Naive B cell (primary cell): ENCODE measurements around the gene DBI. TPM values are rescaled to one million over a fixed set of nuclear protein-coding genes. Genes with fewer than 3 reads are reported as not detected.

Experiments used
- ATAC-seq, 2 donors: fragments of 150-1000 bp; cut with Tn5 transposase; 2 replicates each; pipeline ENCODE4 v1.10.0; 2021; ENCODE audit warnings: low read depth in 2 of 2, mild to moderate bottlenecking in 2 of 2, moderate library complexity in 2 of 2
- DNase-seq: peaks from one replicate; pipeline ENCODE4 v3.0.0; 2022
- H3K27ac Mint-ChIP-seq, 6 donors: one replicate each; pipeline ENCODE4 v1.8.0; 2020 to 2022; ENCODE audit warnings: mild to moderate bottlenecking in 6 of 6, mixed read lengths in 6 of 6, moderate library complexity in 5 of 6, inconsistent platforms in 2 of 6
- H3K27me3 Mint-ChIP-seq, 3 donors: one replicate each; pipeline ENCODE4 v1.8.0; 2021 to 2022; ENCODE audit warnings: mixed read lengths in 3 of 3, mild to moderate bottlenecking in 1 of 3
- H3K36me3 Mint-ChIP-seq, 2 donors: one replicate each; pipeline ENCODE4 v1.8.0; 2020 to 2022; ENCODE audit warnings: mixed read lengths in 2 of 2, inconsistent platforms in 1 of 2, mild to moderate bottlenecking in 1 of 2
- H3K4me1 Mint-ChIP-seq, 3 donors: one replicate each; pipeline ENCODE4 v1.8.0; 2020 to 2022; ENCODE audit warnings: mixed read lengths in 3 of 3, inconsistent platforms in 1 of 3, mild to moderate bottlenecking in 1 of 3, moderate library complexity in 1 of 3
- H3K4me3 Mint-ChIP-seq, 8 donors: one replicate each; pipeline ENCODE4 v1.8.0; 2020 to 2022; ENCODE audit warnings: mild to moderate bottlenecking in 8 of 8, mixed read lengths in 8 of 8, moderate library complexity in 8 of 8, inconsistent platforms in 2 of 8
- H3K9me3 Mint-ChIP-seq, 7 donors: one replicate each; pipeline ENCODE4 v1.8.0; 2020 to 2022; ENCODE audit warnings: mixed read lengths in 7 of 7, mild to moderate bottlenecking in 5 of 7, inconsistent platforms in 2 of 7, moderate library complexity in 1 of 7
- polyA plus RNA-seq, 6 donors: library from polyadenylated mRNA; unstranded; fragments of 300-500 nt; fragmentation: Illumina TruSeq; gene quantifications; one replicate each; pipeline ENCODE4 v1.2.3, GENCODE V29; 2021; ENCODE audit warnings: low read depth in 6 of 6

The DBI gene
- polyA plus RNA-seq, 6 donors from 2014 or later = 567 to 670 (median 595) TPM

- Mint-ChIP-seq H3K27ac (peak overlapping the region; percentile 12 to 97 (median 91)), H3K27me3 (no peaks in the 10 kb centered on the region), H3K9me3 (no peaks in the 10 kb centered on the region), H3K4me1 (peaks cover 23 to 36% (median 24%) of the 10 kb centered on the region in 3 donors), H3K36me3 (no peaks in the 10 kb centered on the region), H3K4me3 (peak overlapping the region in 6 of 8 donors; percentile 2 to 78 (median 36))
- DNase-seq = no peak
- ATAC-seq = peak in 1 of 2 donors; percentile 5
These were observed 27.2 kb upstream of the DBI start for GRCh38 chr2:119339562-119339923.

DNA sequence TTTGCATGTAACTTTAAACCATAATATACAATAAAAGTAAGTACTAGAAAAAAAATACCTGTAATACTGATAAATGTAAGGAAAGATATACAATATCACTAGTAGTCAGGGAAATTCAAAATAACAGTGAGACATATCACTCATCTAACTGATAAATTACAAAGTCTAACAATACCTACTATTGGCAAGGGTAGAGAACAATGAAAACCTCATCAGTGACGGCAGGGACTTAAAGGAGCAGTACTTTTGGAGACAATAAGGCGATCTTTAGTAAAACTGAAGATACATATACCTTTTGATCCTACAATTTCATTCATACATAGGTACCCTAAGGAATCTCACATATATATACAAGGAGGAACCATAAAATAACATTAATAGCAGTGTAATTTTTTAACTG, 25.1 kb upstream of the DBI start:
- no peak for DNase-seq
- Mint-ChIP-seq H3K27me3 (no peaks in the 10 kb centered on the region), H3K27ac (peak overlapping the region in 1 of 6 donors; percentile 81), H3K4me1 (peaks cover 23 to 36% (median 24%) of the 10 kb centered on the region in 3 donors), H3K9me3 (no peaks in the 10 kb centered on the region), H3K36me3 (no peaks in the 10 kb centered on the region), H3K4me3 (no peak overlapping the region)
- ATAC-seq = no peak

- Mint-ChIP-seq H3K4me3 (peak overlapping the region in 2 of 8 donors; percentile 1 to 44), H3K36me3 (peaks cover 8 to 9% of the 10 kb centered on the region in 2 donors), H3K27ac (peak overlapping the region in 4 of 6 donors; percentile 33 to 73 (median 48)), H3K4me1 (peaks cover 11 to 42% (median 15%) of the 10 kb centered on the region in 3 donors), H3K9me3 (peaks cover 0 to 26% (median 15%) of the 10 kb centered on the region in 7 donors), H3K27me3 (no peaks in the 10 kb centered on the region)
- ATAC-seq (no peak), DNase-seq (no peak)
These were observed 17.5 kb upstream of the DBI start for GRCh38 chr2:119349289-119349688.

GRCh38 chr2:119350311-119350998, 16.3 kb upstream of the DBI start:
- no peak for DNase-seq
- peaks cover 0 to 33% (median 19%) of the 10 kb centered on the region in 7 donors for H3K9me3 Mint-ChIP-seq
- H3K4me1 Mint-ChIP-seq = peaks cover 13 to 49% (median 17%) of the 10 kb centered on the region in 3 donors
- ATAC-seq = no peak
- H3K27me3 Mint-ChIP-seq = no peaks in the 10 kb centered on the region
- no peak overlapping the region for H3K27ac Mint-ChIP-seq
- peaks cover 8 to 9% of the 10 kb centered on the region in 2 donors for H3K36me3 Mint-ChIP-seq
- H3K4me3 Mint-ChIP-seq = no peak overlapping the region

DNA sequence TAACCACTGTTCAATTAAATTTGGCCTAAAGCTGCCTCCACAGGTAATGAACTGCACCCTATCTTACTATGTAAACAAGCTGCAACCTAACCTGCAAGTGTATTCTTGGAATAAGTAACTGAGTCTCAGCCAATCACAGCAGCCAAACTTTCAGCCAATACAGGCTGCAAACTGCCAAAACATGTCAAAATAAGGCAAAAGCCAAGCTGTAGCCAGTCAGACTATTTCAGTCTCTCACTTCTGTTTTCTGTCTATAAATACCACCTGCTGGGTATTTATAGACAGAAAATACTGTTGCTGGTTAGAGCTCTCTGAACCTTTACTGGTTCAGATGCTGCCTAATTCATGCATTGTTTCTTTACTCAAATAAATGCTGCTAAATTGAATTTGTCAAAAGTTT, 14.4 kb upstream of the DBI start:
- peak; percentile 19 for DNase-seq
- peak; percentile 49 to 55 for ATAC-seq
- Mint-ChIP-seq H3K27ac (peak overlapping the region in 5 of 6 donors; percentile 31 to 90 (median 62)), H3K36me3 (peaks cover 9 to 22% of the 10 kb centered on the region in 2 donors), H3K4me1 (peaks cover 27 to 68% (median 31%) of the 10 kb centered on the region in 3 donors), H3K4me3 (peak overlapping the region in 5 of 8 donors; percentile 9 to 42 (median 34)), H3K9me3 (peaks cover 5 to 43% (median 25%) of the 10 kb centered on the region in 7 donors), H3K27me3 (no peaks in the 10 kb centered on the region)

DNA sequence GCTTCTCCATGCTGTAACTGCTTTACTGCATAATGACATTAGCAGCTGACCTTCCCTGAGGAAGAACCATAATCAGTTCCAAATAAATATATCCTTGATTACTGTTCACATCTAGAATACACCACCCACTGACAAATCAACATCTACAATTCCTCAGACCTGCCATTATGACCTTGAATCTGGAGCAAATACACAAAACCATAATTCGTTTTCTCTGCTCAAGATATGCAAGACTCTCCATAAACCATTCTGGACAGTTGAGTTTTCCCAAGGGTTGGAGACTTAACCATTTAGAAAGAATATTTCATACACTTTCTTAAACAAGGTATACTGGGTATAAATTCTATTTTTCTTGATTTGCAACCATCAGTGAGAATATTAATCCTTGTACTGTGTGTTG, 11.9 kb upstream of the DBI start:
- peak overlapping the region in 2 of 8 donors; percentile 15 to 65 for H3K4me3 Mint-ChIP-seq
- H3K27me3 Mint-ChIP-seq = no peaks in the 10 kb centered on the region
- H3K36me3 Mint-ChIP-seq = peaks cover 9 to 22% of the 10 kb centered on the region in 2 donors
- peak overlapping the region in 2 of 6 donors; percentile 66 to 88 for H3K27ac Mint-ChIP-seq
- H3K4me1 Mint-ChIP-seq = peaks cover 27 to 69% (median 30%) of the 10 kb centered on the region in 3 donors
- no peak for ATAC-seq
- DNase-seq = no peak
- H3K9me3 Mint-ChIP-seq = peaks cover 5 to 43% (median 25%) of the 10 kb centered on the region in 7 donors

DNA sequence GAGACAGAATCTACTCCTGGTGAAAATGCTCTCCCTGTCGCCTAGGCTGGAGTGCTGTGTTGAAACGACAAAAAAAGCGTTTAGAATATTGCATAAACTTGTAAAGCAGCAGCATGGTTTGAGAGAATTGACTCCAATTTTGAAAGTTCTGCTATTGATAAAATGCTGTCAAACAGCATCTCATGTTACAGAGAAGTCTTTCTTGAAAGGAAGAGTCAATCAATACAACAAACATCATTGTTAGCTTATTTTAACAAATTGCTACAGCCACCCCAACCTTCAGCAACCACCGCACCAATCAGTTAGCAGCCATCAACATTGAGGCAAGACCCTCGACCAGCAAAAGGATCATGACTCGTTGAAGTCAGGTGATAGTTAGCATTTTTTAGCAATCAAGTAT, 7.0 kb upstream of the DBI start:
- H3K27me3 Mint-ChIP-seq = no peaks in the 10 kb centered on the region
- peak overlapping the region in 1 of 8 donors; percentile 30 for H3K4me3 Mint-ChIP-seq
- ATAC-seq (no peak), DNase-seq (no peak)
- H3K4me1 Mint-ChIP-seq = peaks cover 41 to 64% (median 43%) of the 10 kb centered on the region in 3 donors
- H3K9me3 Mint-ChIP-seq = peaks cover 0 to 16% (median 11%) of the 10 kb centered on the region in 7 donors
- peak overlapping the region in 1 of 6 donors; percentile 50 for H3K27ac Mint-ChIP-seq
- H3K36me3 Mint-ChIP-seq = peaks cover 0 to 14% of the 10 kb centered on the region in 2 donors

DNA sequence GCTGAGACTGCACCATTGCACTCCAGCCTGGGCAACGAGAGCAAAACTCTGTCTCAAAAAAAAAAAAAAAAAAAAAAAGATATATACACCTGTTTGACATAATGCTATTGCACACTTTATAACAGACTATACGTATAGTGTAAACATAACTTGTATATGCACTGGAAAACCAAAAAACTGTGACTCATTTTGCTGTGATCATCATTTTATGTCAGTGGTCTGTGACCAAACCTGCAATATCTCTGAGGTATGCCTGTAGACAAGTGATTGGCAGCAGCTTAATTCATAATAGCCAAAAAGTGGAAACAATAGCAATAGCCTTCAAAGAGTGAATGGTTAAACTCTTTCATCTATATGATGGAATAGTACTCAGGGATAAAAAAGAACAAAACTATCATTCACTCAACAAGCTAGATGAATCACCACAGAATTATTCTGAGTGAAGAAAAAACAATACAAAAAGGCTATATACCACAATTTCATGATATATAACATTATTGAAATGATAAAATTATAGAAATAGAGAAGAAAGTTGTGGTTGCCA, 6.3 kb upstream of the DBI start:
- Mint-ChIP-seq H3K27ac (no peak overlapping the region), H3K9me3 (peaks cover 0 to 12% (median 8%) of the 10 kb centered on the region in 7 donors), H3K36me3 (peaks cover 0 to 13% of the 10 kb centered on the region in 2 donors)

DNA sequence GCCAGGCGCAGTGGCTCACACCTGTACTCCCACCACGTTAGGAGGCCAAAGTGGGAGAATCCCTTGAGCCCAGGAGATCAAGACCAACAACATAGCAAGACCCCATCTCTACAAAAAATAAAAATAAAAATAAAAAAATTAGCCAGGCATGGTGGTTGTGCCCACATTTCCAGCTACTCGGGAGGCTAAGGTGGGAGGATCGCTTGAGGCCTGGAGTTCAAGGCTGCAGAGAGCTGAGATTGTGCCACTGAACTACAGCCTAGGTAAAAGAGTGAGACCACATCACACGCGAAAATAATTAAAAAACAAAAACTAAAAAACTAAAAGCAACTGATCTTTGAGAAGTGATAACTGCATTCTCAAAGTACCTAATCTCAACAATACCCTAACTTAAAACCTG, 2.0 kb upstream of the DBI start:
- H3K27me3 Mint-ChIP-seq = no peaks in the 10 kb centered on the region
- H3K36me3 Mint-ChIP-seq = peaks cover 2 to 3% of the 10 kb centered on the region in 2 donors
- DNase-seq (no peak), ATAC-seq (no peak)
- peak overlapping the region; percentile 10 to 100 (median 98) for H3K4me3 Mint-ChIP-seq
- H3K27ac Mint-ChIP-seq = peak overlapping the region; percentile 25 to 99 (median 71)
- H3K4me1 Mint-ChIP-seq = peaks cover 53 to 79% (median 62%) of the 10 kb centered on the region in 3 donors
- H3K9me3 Mint-ChIP-seq = no peaks in the 10 kb centered on the region

More for the DNA sequence above, 6.3 kb upstream of the DBI start:
- DNase-seq = no peak
- Mint-ChIP-seq H3K4me3 (no peak overlapping the region), H3K27me3 (no peaks in the 10 kb centered on the region), H3K4me1 (peaks cover 44 to 66% (median 45%) of the 10 kb centered on the region in 3 donors)
- ATAC-seq = no peak

- Mint-ChIP-seq H3K4me3 (peak overlapping the region; percentile 96 to 100 (median 98)), H3K27me3 (no peaks in the 10 kb centered on the region), H3K9me3 (no peaks in the 10 kb centered on the region), H3K27ac (peak overlapping the region; percentile 37 to 99 (median 96)), H3K4me1 (peaks cover 55 to 81% (median 65%) of the 10 kb centered on the region in 3 donors), H3K36me3 (peaks cover 6 to 9% of the 10 kb centered on the region in 2 donors)
- ATAC-seq (no peak), DNase-seq (no peak)
These were observed 1.3 kb upstream of the DBI start for GRCh38 chr2:119365436-119365835.

GRCh38 chr2:119366161-119366648, 572 bp upstream of the DBI start:
- ATAC-seq = peak in 1 of 2 donors; percentile 3
- H3K27me3 Mint-ChIP-seq = no peaks in the 10 kb centered on the region
- peaks cover 55 to 76% (median 65%) of the 10 kb centered on the region in 3 donors for H3K4me1 Mint-ChIP-seq
- peaks cover 10 to 13% of the 10 kb centered on the region in 2 donors for H3K36me3 Mint-ChIP-seq
- H3K9me3 Mint-ChIP-seq = no peaks in the 10 kb centered on the region
- peak overlapping the region; percentile 96 to 100 (median 98) for H3K4me3 Mint-ChIP-seq
- peak overlapping the region; percentile 86 to 100 (median 98) for H3K27ac Mint-ChIP-seq
- DNase-seq = no peak

DNA sequence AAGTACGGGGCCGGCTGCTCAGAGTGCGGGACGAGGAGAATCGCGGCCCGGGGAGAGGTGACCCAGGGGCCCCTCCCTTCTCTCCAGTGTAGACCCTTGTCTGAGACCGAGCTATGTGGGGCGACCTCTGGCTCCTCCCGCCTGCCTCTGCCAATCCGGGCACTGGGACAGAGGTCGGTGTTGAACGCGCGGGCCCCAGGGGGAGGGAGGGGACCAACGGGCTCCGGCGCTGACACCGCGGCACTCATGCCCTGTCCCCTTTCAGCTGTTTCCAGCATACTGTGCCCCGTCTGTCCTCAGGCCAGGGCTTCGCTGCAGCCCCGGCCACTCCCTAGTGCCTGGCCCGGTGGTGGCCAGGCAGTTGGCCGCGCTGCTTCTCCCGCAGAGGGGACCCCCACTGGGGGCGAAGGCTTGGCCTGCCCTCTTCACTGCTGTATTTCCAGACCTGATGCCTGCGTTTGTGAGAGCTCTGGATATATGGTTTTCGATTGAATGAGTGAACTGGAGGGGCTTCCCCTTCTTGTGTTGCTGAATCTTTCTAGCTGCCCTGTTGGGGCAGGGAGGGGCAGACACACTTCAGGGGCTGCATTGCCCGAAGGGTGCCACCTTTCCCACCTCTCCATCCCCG, 809 bp downstream of the DBI start:
- Mint-ChIP-seq H3K9me3 (peaks cover 0 to 3% (median 0%) of the 10 kb centered on the region in 7 donors), H3K4me3 (peak overlapping the region; percentile 96 to 100 (median 98)), H3K4me1 (peaks cover 45 to 65% (median 55%) of the 10 kb centered on the region in 3 donors), H3K36me3 (peaks cover 18 to 27% of the 10 kb centered on the region in 2 donors), H3K27me3 (no peaks in the 10 kb centered on the region), H3K27ac (peak overlapping the region; percentile 92 to 100 (median 98))
- DNase-seq (peak; percentile 37), ATAC-seq (peak; percentile 11 to 17)

GRCh38 chr2:119369845-119370244, 3.1 kb downstream of the DBI start:
- no peaks in the 10 kb centered on the region for H3K27me3 Mint-ChIP-seq
- peak overlapping the region in 1 of 6 donors; percentile 39 for H3K27ac Mint-ChIP-seq
- H3K4me1 Mint-ChIP-seq = peaks cover 32 to 51% (median 40%) of the 10 kb centered on the region in 3 donors
- ATAC-seq (no peak), DNase-seq (no peak)
- H3K9me3 Mint-ChIP-seq = peaks cover 0 to 22% (median 15%) of the 10 kb centered on the region in 7 donors
- peaks cover 41 to 49% of the 10 kb centered on the region in 2 donors for H3K36me3 Mint-ChIP-seq
- peak overlapping the region in 3 of 8 donors; percentile 35 to 57 (median 36) for H3K4me3 Mint-ChIP-seq
